ENCODE results near the gene GTPBP10.

Gene GTPBP10

GRCh38 chr7:90383422-90383821, 36.9 kb downstream of the GTPBP10 start:
- peak; percentile 89 for DNase-seq

- DNase-seq, result peak; percentile 80
These were observed 37.3 kb downstream of the GTPBP10 start for GRCh38 chr7:90383861-90384260.

DNA sequence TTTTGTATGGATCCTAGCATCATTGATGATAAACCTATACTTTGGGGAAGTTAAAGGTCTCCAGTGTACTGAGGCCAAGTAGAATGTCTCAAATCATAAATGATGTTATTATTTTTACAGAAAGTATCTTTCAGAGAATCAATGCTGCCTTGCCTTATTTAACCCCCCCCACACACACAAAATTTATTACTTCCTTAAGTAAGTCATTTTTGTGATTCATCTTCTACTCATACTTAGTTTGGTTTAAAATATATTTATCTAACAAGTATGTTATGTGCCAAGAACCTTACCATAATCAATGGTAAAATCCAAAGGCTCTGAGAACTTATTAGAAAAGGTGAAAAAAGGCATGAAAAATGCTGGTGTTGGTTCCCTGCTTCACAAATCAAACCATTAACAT, 37.9 kb downstream of the GTPBP10 start:
- peak; percentile 62 for DNase-seq

GRCh38 chr7:90387470-90388240, 41.1 kb downstream of the GTPBP10 start:
- peak; percentile 33 for DNase-seq

- DNase-seq, result no peak
These were observed 44.4 kb downstream of the GTPBP10 start for GRCh38 chr7:90390926-90391325.

DNA sequence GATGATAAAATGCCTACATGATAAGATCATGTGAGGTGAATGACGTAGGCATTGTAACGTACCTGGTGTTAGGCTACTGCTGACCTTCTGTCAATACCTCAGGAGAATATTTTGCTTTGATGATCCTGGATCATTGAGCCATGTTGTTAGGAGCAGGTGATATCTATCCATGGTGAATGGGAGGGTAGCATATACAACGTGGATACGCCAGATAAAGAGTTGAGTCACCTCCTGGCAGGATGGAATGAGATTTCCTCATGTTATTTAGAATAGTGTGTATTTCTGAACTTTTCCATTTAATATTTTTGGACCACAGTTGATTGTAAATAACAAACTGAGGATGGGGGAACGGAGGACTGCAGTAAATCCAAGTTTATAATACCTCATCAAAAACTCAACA, 45.0 kb downstream of the GTPBP10 start:
- no peak for DNase-seq

- no peak for DNase-seq
These were observed 49.9 kb downstream of the GTPBP10 start for GRCh38 chr7:90396420-90396819.

DNA sequence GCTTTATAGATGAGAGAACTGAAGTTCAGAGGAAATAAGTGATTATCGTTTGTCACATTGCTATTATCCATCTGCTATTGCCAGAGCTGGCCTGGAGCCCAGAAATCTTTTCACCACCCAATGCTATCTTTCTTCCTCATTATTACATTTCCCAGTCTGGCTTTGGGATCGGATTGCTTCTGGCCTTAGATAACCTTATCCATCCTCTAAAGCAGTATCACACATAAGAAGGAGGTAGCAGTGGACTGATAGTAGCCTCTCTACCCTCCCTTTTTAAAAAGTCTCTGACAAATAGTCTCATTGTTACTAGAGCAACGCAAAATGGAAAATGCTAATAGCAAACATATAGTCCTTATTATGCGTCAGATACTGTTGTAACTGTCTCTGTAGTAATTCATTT, 55.5 kb downstream of the GTPBP10 start:
- peak; percentile 75 for DNase-seq

- DNase-seq, result no peak
These were observed 56.3 kb downstream of the GTPBP10 start for GRCh38 chr7:90402785-90403173.

DNA sequence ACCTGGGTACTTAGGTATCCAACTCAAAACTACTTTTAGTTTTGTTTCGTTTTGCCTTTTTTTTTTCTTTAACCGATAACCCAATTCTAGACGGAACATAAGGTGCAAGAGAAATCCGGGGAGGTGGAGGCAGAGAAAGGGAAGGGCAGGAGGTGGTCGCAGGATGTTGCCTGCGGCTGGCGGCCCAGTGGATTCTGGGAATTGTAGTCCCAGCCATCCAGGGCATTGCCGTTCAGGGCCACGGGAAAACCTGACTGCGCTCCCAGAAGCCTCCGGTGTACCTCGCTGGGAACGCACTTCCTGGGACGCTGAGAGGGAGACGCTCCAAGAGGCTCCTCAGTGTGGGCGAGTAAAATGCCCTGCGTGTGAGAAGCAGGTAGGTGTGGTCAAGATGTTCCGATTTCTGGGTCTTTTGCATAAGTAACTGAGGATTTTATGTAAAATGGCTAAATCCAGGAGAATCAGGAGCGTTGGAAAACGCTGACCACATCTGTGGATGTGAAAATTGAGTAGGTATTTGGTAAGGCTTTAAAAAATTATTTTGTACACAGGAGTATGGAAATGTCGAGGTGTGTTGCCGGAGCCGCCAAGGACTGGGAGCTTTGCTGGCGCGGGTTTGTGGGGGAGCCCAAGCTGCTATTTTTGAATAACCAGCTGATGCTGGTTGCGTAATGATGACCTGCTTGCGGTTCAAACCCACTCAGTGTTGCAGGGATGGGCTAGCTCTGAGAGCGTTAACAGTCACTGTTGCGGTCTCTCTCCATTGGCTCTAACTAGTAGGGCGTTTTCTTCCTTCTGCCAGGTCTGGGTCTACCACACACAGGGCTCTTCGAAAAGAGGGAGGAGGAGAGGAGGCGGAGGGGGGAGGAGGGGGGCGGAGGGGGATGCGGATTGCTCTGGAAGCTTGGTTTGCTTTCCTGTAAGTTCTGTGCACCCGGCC, 56.9 kb downstream of the GTPBP10 start, which contains the start of gene CLDN12:
TSS of gene CLDN12 (plus strand) at position 288 of the 940 bp plus-strand sequence. CDS start 9,216 bp downstream, outside the sequence.
- DNase-seq, result peak; percentile 97

GRCh38 chr7:90404777-90405176, 58.3 kb downstream of the GTPBP10 start:
- DNase-seq, result peak; percentile 18

DNA sequence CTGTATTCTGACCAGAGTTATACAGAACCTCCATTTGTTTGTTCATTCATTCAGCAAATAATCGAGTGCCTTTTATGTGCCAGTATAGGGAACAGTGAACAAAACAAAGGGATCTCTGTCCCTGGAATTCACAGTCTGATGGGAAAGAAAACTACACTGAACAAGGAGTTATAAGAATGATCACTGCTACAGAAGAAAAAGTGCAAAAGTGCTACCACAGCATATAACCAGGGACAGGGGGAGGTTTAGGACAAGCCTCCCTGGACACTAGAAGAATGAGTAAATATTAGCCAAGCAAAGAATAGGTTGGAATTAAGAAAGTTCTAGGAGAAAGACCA, 60.9 kb downstream of the GTPBP10 start:
- DNase-seq, result no peak

DNA sequence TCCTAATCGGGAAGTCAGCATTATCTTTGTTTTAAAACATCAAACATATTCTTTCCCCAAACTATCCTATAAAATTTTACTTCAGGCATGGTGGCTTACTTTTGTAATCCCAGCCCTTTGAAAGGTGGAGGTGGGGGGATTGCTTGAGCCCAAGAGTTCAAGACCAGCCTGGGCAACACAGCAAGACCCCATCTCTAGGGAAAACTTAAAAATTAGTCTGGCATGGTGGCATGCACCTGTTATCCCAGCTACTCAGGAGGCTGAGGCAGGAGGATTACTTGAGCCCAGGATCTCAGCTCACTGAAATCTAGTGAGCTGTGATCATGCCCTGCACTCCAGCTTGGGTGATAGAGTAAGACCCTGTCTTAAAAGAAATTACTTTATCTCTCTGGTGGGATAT, 61.6 kb downstream of the GTPBP10 start:
- DNase-seq, result no peak

DNA sequence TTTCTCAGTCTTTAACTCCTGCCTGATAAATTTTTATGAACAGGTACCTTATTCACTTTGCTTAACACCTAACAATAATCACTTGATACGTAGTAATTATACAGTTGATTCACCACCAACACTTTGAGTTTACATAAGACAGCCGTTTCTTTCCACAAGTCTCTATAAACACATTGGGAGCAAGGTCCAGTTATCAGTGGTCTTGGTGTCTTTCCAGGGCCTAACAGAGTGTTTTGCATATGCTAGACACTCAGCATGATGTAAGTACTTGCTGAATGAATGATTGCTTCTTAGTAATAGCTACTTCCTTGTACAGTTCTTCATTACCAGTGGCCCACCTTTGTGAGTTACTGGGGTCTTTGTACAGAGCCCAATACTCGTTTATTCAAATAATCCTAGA, 63.2 kb downstream of the GTPBP10 start:
- DNase-seq, result no peak

DNA sequence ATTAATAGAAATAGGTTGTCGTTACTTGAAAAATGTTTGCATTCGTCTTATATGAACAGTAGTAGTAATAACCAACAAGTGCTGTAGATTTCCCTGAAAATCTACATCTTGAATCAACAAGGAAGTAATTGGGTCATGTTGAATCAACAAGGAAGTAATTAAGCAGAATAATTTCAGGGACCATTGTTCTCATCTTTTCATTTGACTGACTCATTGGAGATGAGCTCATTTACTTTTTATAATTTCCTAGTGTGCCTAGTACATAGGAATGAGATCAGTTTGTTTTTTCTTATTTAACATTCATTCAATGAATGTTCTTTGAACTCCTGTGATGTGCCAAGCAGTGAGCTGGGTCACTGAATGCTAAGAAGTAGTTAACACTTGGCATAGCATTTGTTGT, 65.0 kb downstream of the GTPBP10 start:
- DNase-seq, result peak; percentile 26

DNA sequence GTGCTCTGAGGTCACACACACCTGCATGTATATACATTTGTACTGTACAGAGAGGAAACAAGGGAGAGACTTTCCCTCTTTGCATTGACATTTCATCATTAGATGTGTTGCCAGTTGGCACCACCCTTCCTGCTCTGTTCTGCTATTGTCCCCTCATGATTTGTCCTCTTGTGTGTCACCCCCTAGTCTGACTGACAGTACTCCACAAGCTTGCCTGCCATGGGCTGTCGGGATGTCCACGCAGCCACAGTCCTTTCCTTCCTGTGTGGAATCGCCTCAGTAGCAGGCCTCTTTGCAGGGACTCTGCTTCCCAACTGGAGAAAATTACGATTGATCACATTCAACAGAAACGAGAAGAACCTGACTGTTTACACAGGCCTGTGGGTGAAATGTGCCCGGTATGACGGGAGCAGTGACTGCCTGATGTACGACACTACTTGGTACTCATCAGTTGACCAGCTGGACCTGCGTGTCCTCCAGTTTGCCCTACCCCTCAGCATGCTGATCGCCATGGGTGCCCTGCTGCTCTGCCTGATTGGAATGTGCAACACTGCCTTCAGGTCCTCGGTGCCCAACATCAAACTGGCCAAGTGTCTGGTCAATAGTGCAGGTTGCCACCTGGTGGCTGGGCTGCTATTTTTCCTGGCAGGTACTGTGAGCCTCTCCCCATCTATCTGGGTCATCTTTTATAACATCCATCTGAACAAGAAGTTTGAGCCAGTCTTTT, 66.1 kb downstream of the GTPBP10 start:
- peak; percentile 12 for DNase-seq

DNA sequence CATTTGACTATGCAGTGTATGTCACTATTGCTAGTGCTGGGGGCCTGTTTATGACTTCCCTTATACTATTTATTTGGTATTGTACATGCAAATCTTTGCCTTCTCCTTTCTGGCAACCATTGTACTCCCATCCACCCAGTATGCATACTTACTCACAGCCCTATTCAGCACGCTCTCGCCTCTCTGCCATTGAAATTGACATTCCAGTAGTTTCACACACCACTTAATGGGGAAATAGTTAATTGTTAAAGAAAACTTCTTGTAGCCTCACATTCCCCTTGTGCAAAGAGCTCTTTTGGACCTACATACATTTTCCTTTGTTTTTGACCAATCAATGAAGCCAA, 66.6 kb downstream of the GTPBP10 start:
- DNase-seq, result no peak

GRCh38 chr7:90421651-90422050, 75.1 kb downstream of the GTPBP10 start:
- DNase-seq, result no peak

DNA sequence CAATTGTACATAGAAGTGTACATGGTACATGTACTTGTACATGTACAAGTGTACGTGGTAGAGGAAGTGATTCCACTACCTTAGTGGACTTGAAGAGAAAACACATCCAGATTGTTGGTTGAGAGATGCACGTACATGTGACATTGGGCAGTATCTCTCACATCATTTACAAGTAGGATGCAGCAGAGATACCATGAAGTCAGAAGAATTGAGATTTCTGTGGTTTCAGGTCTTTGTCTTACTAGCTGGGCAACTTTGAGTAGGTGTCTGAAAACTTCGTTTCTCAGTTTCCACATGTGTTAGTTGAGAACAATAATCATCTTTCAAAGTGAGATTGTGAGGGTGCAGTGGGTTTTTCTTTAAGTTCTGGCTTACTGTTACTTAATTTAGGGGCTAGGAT, 78.2 kb downstream of the GTPBP10 start:
- DNase-seq, result no peak

DNA sequence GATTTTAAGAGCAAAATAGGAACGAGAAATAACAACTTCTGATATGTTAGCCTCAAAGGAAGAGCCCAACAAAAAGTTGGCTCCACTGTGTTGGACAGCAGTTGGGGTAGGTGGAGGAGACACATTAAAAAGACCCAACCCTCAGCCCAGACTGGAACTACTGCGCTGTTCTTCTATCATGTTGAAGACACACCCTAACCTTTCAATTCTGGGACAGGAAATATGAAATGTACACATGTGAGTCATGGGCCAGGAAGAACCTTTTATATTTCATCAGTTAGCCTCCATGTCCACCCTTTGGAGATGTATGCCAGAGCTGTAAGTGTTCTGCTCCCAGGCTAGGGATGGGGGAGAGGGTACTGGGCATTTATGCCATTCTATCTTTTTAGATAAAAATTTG, 78.9 kb downstream of the GTPBP10 start:
- peak; percentile 22 for DNase-seq

GRCh38 chr7:90430614-90431460, 84.3 kb downstream of the GTPBP10 start:
- DNase-seq, result no peak

DNA sequence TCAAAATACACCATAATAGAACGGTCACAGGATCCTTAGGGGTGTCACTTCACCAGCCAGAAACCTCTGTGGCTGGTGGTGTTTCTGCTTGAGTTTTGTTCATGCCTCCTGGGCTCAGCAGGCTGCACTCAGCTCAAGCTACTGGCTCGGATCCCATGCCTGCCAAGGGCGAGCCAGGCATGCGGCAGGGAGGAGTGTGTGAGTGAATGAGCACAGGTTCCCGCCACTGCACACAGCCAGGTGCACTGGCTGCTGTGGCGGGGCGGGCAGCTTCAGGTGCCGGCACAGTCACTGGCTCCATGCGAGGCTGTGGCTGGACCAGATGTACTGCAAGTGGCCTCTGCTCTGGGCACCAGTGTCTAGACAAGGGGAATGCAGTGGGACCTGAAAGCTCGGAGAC, 86.2 kb downstream of the GTPBP10 start:
- DNase-seq, result no peak

GRCh38 chr7:90433221-90433620, 86.7 kb downstream of the GTPBP10 start:
- no peak for DNase-seq

All from fibroblast of skin of right biceps (primary cell).